Activated CD4-positive, alpha-beta T cell treated with anti-CD3 and anti-CD28 coated beads, Interleukin-2, amount 10 ng/mL, durations not matched to agents 24 days and 14 days (primary cell): Measurements from ENCODE around the gene CNNM1. TPM values are rescaled to one million over a fixed set of nuclear protein-coding genes. Genes with fewer than 3 reads are reported as not detected.

ENCODE experiments used
- DNase-seq: peaks from one replicate; pipeline ENCODE4 v3.0.0; 2022
- H3K27ac Mint-ChIP-seq: one replicate; pipeline ENCODE4 v1.8.0; 2022; ENCODE audit warnings: mild to moderate bottlenecking, mixed read lengths
- H3K27me3 Mint-ChIP-seq: one replicate; pipeline ENCODE4 v1.8.0; 2022; ENCODE audit warnings: mixed read lengths
- H3K36me3 Mint-ChIP-seq: one replicate; pipeline ENCODE4 v1.8.0; 2022; ENCODE audit warnings: low read depth, mild to moderate bottlenecking, mixed read lengths
- H3K4me1 Mint-ChIP-seq: one replicate; pipeline ENCODE4 v1.8.0; 2021; ENCODE audit warnings: mixed read lengths
- H3K4me3 Mint-ChIP-seq: one replicate; pipeline ENCODE4 v1.8.0; 2022; ENCODE audit warnings: mild to moderate bottlenecking, moderate library complexity, mixed read lengths
- H3K9me3 Mint-ChIP-seq: one replicate; pipeline ENCODE4 v1.8.0; 2021; ENCODE audit warnings: mixed read lengths
- intact Hi-C: fragments of 100-400 bp; cut with micrococcal nuclease; formaldehyde crosslinking; loops from one replicate; pipeline ENCODE4 v1.15.1; 2023
- total RNA-seq: library from RNA; stranded (reverse); gene quantifications from 2 replicates; pipeline ENCODE4 v1.2.3, GENCODE V29; 2022

The CNNM1 gene
- total RNA-seq, 1 donor from 2014 or later: 0.44 TPM

GRCh38 chr10:99325281-99325680 is 3.9 kb upstream of the CNNM1 start:
- Mint-ChIP-seq H3K9me3 (no peaks in the 10 kb centered on the region), H3K27me3 (peaks cover 22% of the 10 kb centered on the region), H3K4me1 (no peaks in the 10 kb centered on the region), H3K4me3 (no peak overlapping the region), H3K27ac (no peak overlapping the region), H3K36me3 (peaks cover 3% of the 10 kb centered on the region)
- no peak for DNase-seq
- intact Hi-C loops: no loop called here

- Mint-ChIP-seq H3K9me3 (no peaks in the 10 kb centered on the region), H3K4me1 (no peaks in the 10 kb centered on the region), H3K36me3 (peaks cover 6% of the 10 kb centered on the region), H3K4me3 (no peak overlapping the region), H3K27ac (no peak overlapping the region), H3K27me3 (peaks cover 33% of the 10 kb centered on the region)
- intact Hi-C loops: no loop called here
- no peak for DNase-seq
Observed at GRCh38 chr10:99326871-99327270, 2.3 kb upstream of the CNNM1 start.

- Mint-ChIP-seq H3K4me3 (peak overlapping the region; percentile 38), H3K36me3 (peaks cover 6% of the 10 kb centered on the region), H3K4me1 (no peaks in the 10 kb centered on the region), H3K27ac (no peak overlapping the region), H3K27me3 (peaks cover 37% of the 10 kb centered on the region), H3K9me3 (no peaks in the 10 kb centered on the region)
- no peak for DNase-seq
- intact Hi-C loops: no loop called here
Observed at GRCh38 chr10:99328579-99329303, 415 bp upstream of the CNNM1 start.

GRCh38 chr10:99329554-99330346 is 594 bp downstream of the CNNM1 start:
- intact Hi-C loops: no loop called here
- Mint-ChIP-seq H3K4me3 (peak overlapping the region; percentile 30), H3K9me3 (no peaks in the 10 kb centered on the region), H3K27me3 (peaks cover 37% of the 10 kb centered on the region), H3K36me3 (peaks cover 6% of the 10 kb centered on the region), H3K27ac (no peak overlapping the region), H3K4me1 (no peaks in the 10 kb centered on the region)
- DNase-seq: peak; percentile 60

- H3K4me1 Mint-ChIP-seq: no peaks in the 10 kb centered on the region
- no peaks in the 10 kb centered on the region for H3K9me3 Mint-ChIP-seq
- H3K36me3 Mint-ChIP-seq: peaks cover 6% of the 10 kb centered on the region
- DNase-seq: no peak
- intact Hi-C loops: no loop called here
- no peak overlapping the region for H3K27ac Mint-ChIP-seq
- peaks cover 36% of the 10 kb centered on the region for H3K27me3 Mint-ChIP-seq
- H3K4me3 Mint-ChIP-seq: peak overlapping the region; percentile 30
Observed at GRCh38 chr10:99330347-99330924, 1.3 kb downstream of the CNNM1 start.

GRCh38 chr10:99331207-99331803 is 2.1 kb downstream of the CNNM1 start:
- peaks cover 6% of the 10 kb centered on the region for H3K36me3 Mint-ChIP-seq
- H3K27me3 Mint-ChIP-seq: peaks cover 34% of the 10 kb centered on the region
- H3K27ac Mint-ChIP-seq: peak overlapping the region; percentile 14
- H3K4me3 Mint-ChIP-seq: peak overlapping the region; percentile 25
- DNase-seq: no peak
- intact Hi-C loops: no loop called here
- no peaks in the 10 kb centered on the region for H3K4me1 Mint-ChIP-seq
- H3K9me3 Mint-ChIP-seq: no peaks in the 10 kb centered on the region

- Mint-ChIP-seq H3K36me3 (no peaks in the 10 kb centered on the region), H3K4me3 (no peak overlapping the region), H3K4me1 (no peaks in the 10 kb centered on the region), H3K9me3 (no peaks in the 10 kb centered on the region), H3K27me3 (peaks cover 7% of the 10 kb centered on the region), H3K27ac (no peak overlapping the region)
- intact Hi-C loops: no loop called here
- DNase-seq: no peak
Observed at GRCh38 chr10:99337311-99337811, 8.2 kb downstream of the CNNM1 start.

GRCh38 chr10:99337901-99338300 is 8.7 kb downstream of the CNNM1 start:
- no peak for DNase-seq
- Mint-ChIP-seq H3K27me3 (peaks cover 5% of the 10 kb centered on the region), H3K9me3 (no peaks in the 10 kb centered on the region), H3K4me1 (no peaks in the 10 kb centered on the region), H3K4me3 (no peak overlapping the region), H3K27ac (no peak overlapping the region), H3K36me3 (no peaks in the 10 kb centered on the region)
- intact Hi-C loops: no loop called here

GRCh38 chr10:99339077-99339476 is 9.9 kb downstream of the CNNM1 start:
- intact Hi-C loops: no loop called here
- Mint-ChIP-seq H3K27ac (no peak overlapping the region), H3K9me3 (no peaks in the 10 kb centered on the region), H3K4me3 (no peak overlapping the region), H3K4me1 (no peaks in the 10 kb centered on the region), H3K36me3 (no peaks in the 10 kb centered on the region), H3K27me3 (peaks cover 4% of the 10 kb centered on the region)
- no peak for DNase-seq

- no peak overlapping the region for H3K27ac Mint-ChIP-seq
- peaks cover 4% of the 10 kb centered on the region for H3K27me3 Mint-ChIP-seq
- H3K36me3 Mint-ChIP-seq: no peaks in the 10 kb centered on the region
- no peak overlapping the region for H3K4me3 Mint-ChIP-seq
- no peaks in the 10 kb centered on the region for H3K9me3 Mint-ChIP-seq
- intact Hi-C loops: no loop called here
- H3K4me1 Mint-ChIP-seq: no peaks in the 10 kb centered on the region
- no peak for DNase-seq
Observed at GRCh38 chr10:99339563-99340047, 10.4 kb downstream of the CNNM1 start.

GRCh38 chr10:99340650-99341049 is 11.5 kb downstream of the CNNM1 start:
- DNase-seq: no peak
- H3K27me3 Mint-ChIP-seq: peaks cover 4% of the 10 kb centered on the region
- intact Hi-C loops: no loop called here
- H3K36me3 Mint-ChIP-seq: no peaks in the 10 kb centered on the region
- no peaks in the 10 kb centered on the region for H3K9me3 Mint-ChIP-seq
- H3K4me1 Mint-ChIP-seq: no peaks in the 10 kb centered on the region
- H3K27ac Mint-ChIP-seq: no peak overlapping the region
- H3K4me3 Mint-ChIP-seq: no peak overlapping the region

GRCh38 chr10:99341248-99341647 is 12.1 kb downstream of the CNNM1 start:
- Mint-ChIP-seq H3K27ac (no peak overlapping the region), H3K9me3 (no peaks in the 10 kb centered on the region), H3K4me1 (no peaks in the 10 kb centered on the region), H3K4me3 (no peak overlapping the region), H3K27me3 (peaks cover 4% of the 10 kb centered on the region), H3K36me3 (no peaks in the 10 kb centered on the region)
- no peak for DNase-seq
- intact Hi-C loops: no loop called here

GRCh38 chr10:99341860-99342490 is 12.8 kb downstream of the CNNM1 start:
- Mint-ChIP-seq H3K4me3 (no peak overlapping the region), H3K9me3 (no peaks in the 10 kb centered on the region), H3K4me1 (no peaks in the 10 kb centered on the region), H3K27ac (no peak overlapping the region), H3K36me3 (no peaks in the 10 kb centered on the region), H3K27me3 (peaks cover 4% of the 10 kb centered on the region)
- intact Hi-C loops: no loop called here
- DNase-seq: no peak
